ENCODE measurements around the gene CA9.
"Not testable (repeated sequence)": the region's sequence is repeated elsewhere in the genome, so short reads cannot be mapped to it uniquely, and the experiment has no call there.

CA9 gene

DNA sequence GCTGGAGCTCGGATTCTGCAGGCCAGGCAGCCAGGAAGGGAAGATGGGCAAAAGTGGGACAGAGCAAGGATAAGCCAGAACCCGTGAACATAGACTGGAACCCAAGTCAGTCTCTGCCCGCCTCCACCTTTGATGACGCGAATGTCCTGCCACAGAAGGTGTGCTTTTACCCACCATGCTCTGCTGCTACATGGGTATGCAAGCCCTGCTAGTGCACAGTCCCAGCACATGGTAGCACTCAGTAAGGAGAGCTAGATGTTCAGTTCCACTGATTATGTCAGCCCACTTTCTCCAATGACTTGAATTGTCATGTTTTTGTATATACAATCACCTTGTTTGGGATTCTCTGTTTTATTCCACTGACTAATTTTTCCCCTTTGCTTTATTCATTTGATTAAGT is 44.1 kb upstream of the CA9 start:
- Histone ChIP-seq H4K20me1 (ENCODE audit: insufficient read depth, low read length) (no peaks in the 10 kb centered on the region), H2AFZ (ENCODE audit: low read depth, low read length) (no peak overlapping the region), H3K9ac (ENCODE audit: low read depth, low read length) (no peak overlapping the region), H3K27me3 (ENCODE audit: insufficient read depth, low read length, poor library complexity) (no peaks in the 10 kb centered on the region), H3K4me3 (ENCODE audit: low read depth in 1 of 2, low read length in 2 of 2) (no peak overlapping the region), H3K79me2 (ENCODE audit: insufficient read depth, low read length) (no peaks in the 10 kb centered on the region), H3K27ac (ENCODE audit: low read length) (no peak overlapping the region), H3K4me1 (ENCODE audit: insufficient read depth, low read length) (peaks cover 6% of the 10 kb centered on the region; the same call in 1 of the 2 replicates), H3K4me2 (ENCODE audit: insufficient read depth, low read length) (no peak overlapping the region), H3K36me3 (ENCODE audit: insufficient read depth, low read length) (no peaks in the 10 kb centered on the region), H3K9me3 (ENCODE audit: insufficient read depth, low read length, severe bottlenecking) (no peaks in the 10 kb centered on the region)
- no peak for TF ChIP-seq EZH2 (IDR thresholded peaks at IDR 0.05; ENCODE audit: borderline replicate concordance, low read depth, low read length, severe bottlenecking)
- TF ChIP-seq CTCF (IDR thresholded peaks at IDR 0.05; ENCODE audit: borderline replicate concordance, extremely low read depth, low read length, poor library complexity, severe bottlenecking): no peak
- no peak for DNase-seq
- peak; percentile 40; the same call in 1 of the 3 replicates for ATAC-seq (ENCODE audit: insufficient read depth, low read depth)

DNA sequence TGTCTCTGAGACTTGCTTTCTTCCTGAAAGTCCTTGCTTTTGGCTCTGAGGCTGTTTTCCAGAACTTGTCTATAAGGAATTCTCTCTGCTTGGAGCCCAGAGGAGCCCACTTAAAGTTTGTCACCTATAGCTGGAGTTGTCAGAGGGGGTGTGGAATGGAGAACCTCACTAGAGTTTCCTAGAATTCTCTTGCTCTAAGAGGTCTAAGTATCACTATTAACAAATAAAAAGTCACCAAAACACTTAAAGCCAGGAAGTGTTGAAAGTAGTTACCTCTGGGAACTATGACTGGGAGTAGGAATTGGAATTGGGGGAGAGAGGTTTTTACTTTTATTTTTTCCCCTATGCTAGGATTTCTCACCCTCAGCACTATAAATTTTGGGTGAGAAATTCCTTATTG is 38.0 kb upstream of the CA9 start:
- peaks cover 26% of the 10 kb centered on the region for H3K4me1 ChIP-seq (ENCODE audit: insufficient read depth, low read length)
- H3K9me3 ChIP-seq (ENCODE audit: insufficient read depth, low read length, severe bottlenecking): no peaks in the 10 kb centered on the region
- H3K79me2 ChIP-seq (ENCODE audit: insufficient read depth, low read length): no peaks in the 10 kb centered on the region
- H3K4me3 ChIP-seq (ENCODE audit: low read depth in 1 of 2, low read length in 2 of 2): no peak overlapping the region
- no peaks in the 10 kb centered on the region for H4K20me1 ChIP-seq (ENCODE audit: insufficient read depth, low read length)
- H2AFZ ChIP-seq (ENCODE audit: low read depth, low read length): no peak overlapping the region
- 0 out of 2 replicates have a peak, but pooled peaks cover under 1% of the 10 kb centered on the region for H3K36me3 ChIP-seq (ENCODE audit: insufficient read depth, low read length)
- H3K4me2 ChIP-seq (ENCODE audit: insufficient read depth, low read length): no peak overlapping the region
- DNase-seq (no peak), ATAC-seq (ENCODE audit: insufficient read depth, low read depth) (no peak)
- no peak for TF ChIP-seq EZH2 (IDR thresholded peaks at IDR 0.05; ENCODE audit: borderline replicate concordance, low read depth, low read length, severe bottlenecking)
- TF ChIP-seq CTCF (IDR thresholded peaks at IDR 0.05; ENCODE audit: borderline replicate concordance, extremely low read depth, low read length, poor library complexity, severe bottlenecking): no peak
- H3K9ac ChIP-seq (ENCODE audit: low read depth, low read length): no peak overlapping the region
- H3K27me3 ChIP-seq (ENCODE audit: insufficient read depth, low read length, poor library complexity): no peaks in the 10 kb centered on the region
- H3K27ac ChIP-seq (ENCODE audit: low read length): no peak overlapping the region

- Histone ChIP-seq H3K27ac (ENCODE audit: low read length) (no peak overlapping the region), H3K4me3 (ENCODE audit: low read depth in 1 of 2, low read length in 2 of 2) (no peak overlapping the region), H3K79me2 (ENCODE audit: insufficient read depth, low read length) (no peaks in the 10 kb centered on the region), H3K36me3 (ENCODE audit: insufficient read depth, low read length) (0 out of 2 replicates have a peak, but pooled peaks cover 3% of the 10 kb centered on the region), H4K20me1 (ENCODE audit: insufficient read depth, low read length) (no peaks in the 10 kb centered on the region), H2AFZ (ENCODE audit: low read depth, low read length) (no peak overlapping the region), H3K27me3 (ENCODE audit: insufficient read depth, low read length, poor library complexity) (no peaks in the 10 kb centered on the region), H3K9me3 (ENCODE audit: insufficient read depth, low read length, severe bottlenecking) (no peaks in the 10 kb centered on the region), H3K9ac (ENCODE audit: low read depth, low read length) (no peak overlapping the region), H3K4me2 (ENCODE audit: insufficient read depth, low read length) (no peak overlapping the region), H3K4me1 (ENCODE audit: insufficient read depth, low read length) (peaks cover 26% of the 10 kb centered on the region)
- TF ChIP-seq EZH2 (IDR thresholded peaks at IDR 0.05; ENCODE audit: borderline replicate concordance, low read depth, low read length, severe bottlenecking) (no peak), CTCF (IDR thresholded peaks at IDR 0.05; ENCODE audit: borderline replicate concordance, extremely low read depth, low read length, poor library complexity, severe bottlenecking) (no peak)
- no peak for DNase-seq
- no peak for ATAC-seq (ENCODE audit: insufficient read depth, low read depth)
Measured at GRCh38 chr9:35636135-35636876, 37.4 kb upstream of the CA9 start.

- peaks cover 26% of the 10 kb centered on the region for H3K4me1 ChIP-seq (ENCODE audit: insufficient read depth, low read length)
- H3K4me3 ChIP-seq (ENCODE audit: low read depth in 1 of 2, low read length in 2 of 2); H2AFZ ChIP-seq (ENCODE audit: low read depth, low read length); DNase-seq; H3K9me3 ChIP-seq (ENCODE audit: insufficient read depth, low read length, severe bottlenecking); H3K9ac ChIP-seq (ENCODE audit: low read depth, low read length); H3K36me3 ChIP-seq (ENCODE audit: insufficient read depth, low read length); H3K27me3 ChIP-seq (ENCODE audit: insufficient read depth, low read length, poor library complexity); ATAC-seq (ENCODE audit: insufficient read depth, low read depth); H4K20me1 ChIP-seq (ENCODE audit: insufficient read depth, low read length); H3K4me2 ChIP-seq (ENCODE audit: insufficient read depth, low read length); H3K79me2 ChIP-seq (ENCODE audit: insufficient read depth, low read length); H3K27ac ChIP-seq (ENCODE audit: low read length): not testable (repeated sequence)
Measured at GRCh38 chr9:35636877-35637246, 36.9 kb upstream of the CA9 start.

DNA sequence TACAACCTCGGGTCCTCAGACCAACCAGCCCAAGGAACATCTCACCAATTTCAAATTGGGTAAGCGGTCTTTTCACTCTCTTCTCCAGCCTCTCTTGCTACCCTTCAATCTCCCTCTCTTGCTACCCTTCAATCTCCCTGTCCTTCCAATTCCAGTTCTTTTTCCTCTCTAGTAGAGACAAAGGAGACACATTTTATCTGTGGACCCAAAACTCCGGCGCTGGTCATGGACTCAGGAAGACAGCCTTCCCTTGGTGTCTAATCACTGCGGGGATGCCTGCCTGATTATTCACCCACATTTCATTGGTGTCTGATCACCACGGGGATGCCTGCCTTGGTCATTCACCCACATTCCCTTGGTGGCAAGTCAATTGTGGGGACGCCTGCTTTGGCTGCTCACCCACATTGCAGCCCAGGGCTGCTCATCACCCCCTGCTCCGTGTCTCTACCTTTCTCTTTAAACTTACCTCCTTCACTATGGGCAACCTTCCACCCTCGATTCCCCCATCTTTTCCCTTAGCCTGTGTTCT is 36.2 kb upstream of the CA9 start:
- not testable (repeated sequence) for H3K9ac ChIP-seq (ENCODE audit: low read depth, low read length); H3K4me2 ChIP-seq (ENCODE audit: insufficient read depth, low read length); H3K36me3 ChIP-seq (ENCODE audit: insufficient read depth, low read length); H4K20me1 ChIP-seq (ENCODE audit: insufficient read depth, low read length); H3K27me3 ChIP-seq (ENCODE audit: insufficient read depth, low read length, poor library complexity); H3K9me3 ChIP-seq (ENCODE audit: insufficient read depth, low read length, severe bottlenecking); H2AFZ ChIP-seq (ENCODE audit: low read depth, low read length); H3K27ac ChIP-seq (ENCODE audit: low read length); DNase-seq; ATAC-seq (ENCODE audit: insufficient read depth, low read depth); H3K4me3 ChIP-seq (ENCODE audit: low read depth in 1 of 2, low read length in 2 of 2); H3K79me2 ChIP-seq (ENCODE audit: insufficient read depth, low read length)
- peaks cover 26% of the 10 kb centered on the region for H3K4me1 ChIP-seq (ENCODE audit: insufficient read depth, low read length)
